NCI-H187 treated with DMSO at 0.1 percent for 48 hours (cell line): Measurements from ENCODE around the gene MUSK.
A peak's percentile ranks its signal among the peaks of the same experiment; 100 is the strongest.
"Not testable (repeated sequence)": the region's sequence is repeated elsewhere in the genome, so short reads cannot be mapped to it uniquely, and the experiment has no call there.

Experiments
- DNase-seq: peaks from one replicate; lab custom pipeline; 2025; lab: John Stamatoyannopoulos, UW

MUSK gene

DNA sequence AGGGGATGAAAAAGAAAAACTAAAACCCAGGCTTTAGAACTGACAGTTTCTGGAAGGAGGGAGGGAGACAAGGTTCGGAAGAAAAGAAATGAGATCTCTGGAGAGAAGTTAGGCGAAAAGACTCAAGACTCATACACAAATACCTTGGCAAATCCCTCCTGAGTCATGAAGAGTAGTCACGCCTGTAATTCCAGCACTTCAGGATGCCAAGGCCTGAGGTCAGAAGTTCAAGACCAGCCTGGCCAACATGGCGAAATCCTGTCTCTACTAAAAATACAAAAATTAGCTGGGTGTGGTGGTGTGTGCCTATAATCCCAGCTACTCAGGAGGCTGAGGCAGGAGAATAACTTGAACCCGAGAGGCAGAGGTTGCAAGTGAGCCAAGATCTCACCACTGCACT, 27.3 kb downstream of the MUSK start:
- not testable (repeated sequence) for DNase-seq

DNA sequence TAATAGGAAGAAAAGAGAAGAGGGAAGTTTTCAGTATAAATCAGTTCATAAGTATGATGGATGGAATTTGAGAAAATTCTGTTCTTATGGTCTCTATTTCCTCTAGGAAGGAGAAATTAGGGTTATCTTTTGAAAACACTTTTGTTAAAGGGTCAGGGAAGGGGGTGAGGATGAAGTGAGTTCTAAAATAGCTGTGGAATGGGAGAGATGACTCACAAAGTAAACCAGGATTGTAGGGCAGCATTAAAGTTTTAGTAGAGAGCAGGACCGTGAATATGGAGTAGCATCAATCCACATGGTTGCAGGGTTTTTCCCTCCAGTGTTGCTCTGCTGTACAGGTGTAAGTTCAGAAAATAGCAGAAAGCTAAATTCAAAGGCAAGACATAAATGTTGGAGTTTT, 32.4 kb downstream of the MUSK start:
- no peak for DNase-seq

DNA sequence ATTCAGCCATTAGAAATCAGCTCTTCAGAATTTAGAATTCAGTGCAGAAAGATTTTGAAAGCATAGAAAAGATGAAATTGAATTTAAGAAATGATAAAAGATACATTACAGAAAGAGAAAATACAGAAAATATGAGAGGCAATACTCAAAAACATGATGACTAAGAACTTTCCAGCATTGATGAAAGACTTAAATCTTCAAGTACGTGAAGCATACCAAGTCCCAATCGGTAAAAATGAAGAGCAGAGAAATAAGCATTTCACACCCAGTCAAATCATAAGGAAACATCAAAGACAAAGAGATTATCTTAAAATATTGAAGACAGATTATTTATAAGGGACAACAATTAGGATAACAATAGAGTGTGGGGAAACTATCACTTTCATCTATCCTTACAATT, 35.1 kb downstream of the MUSK start:
- DNase-seq = no peak

DNA sequence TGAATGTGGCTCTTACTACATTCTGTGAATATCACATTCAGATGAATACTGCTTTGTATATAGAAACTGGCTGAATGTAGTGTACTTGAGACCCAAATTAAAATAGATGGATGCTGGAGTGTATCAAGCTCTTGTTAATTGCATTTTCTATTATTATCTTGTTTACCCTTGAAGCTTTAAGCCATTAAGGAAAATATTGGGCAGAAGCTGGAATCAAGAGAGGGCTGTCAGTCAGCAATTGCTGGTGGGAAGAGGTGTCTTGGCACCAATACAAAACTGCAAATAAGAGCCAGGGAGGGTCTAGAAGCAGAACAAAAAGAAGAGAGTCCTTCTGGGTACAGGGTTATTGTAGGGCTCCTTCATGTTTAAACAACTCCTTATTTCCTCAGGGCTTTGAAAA, 38.8 kb downstream of the MUSK start:
- DNase-seq = peak; percentile 73

DNA sequence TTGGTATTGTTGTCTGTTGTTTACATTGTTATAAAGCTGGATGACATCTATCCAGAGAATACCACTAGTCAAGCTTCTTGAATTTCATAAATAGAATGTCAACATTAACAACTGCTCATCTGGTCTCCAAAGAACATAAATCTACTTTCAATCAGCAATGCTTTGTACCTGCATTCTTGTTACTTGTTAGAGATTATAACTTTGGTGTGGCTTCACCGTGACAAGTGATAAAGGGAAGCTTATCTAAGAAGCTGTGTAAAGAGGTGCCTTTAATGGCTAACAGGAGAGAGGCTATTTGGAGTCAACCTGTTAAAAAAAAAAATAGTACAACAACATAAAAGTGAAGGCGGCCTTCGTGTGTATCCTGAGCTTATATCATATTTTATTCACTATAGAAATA, 41.8 kb downstream of the MUSK start:
- no peak for DNase-seq

DNA sequence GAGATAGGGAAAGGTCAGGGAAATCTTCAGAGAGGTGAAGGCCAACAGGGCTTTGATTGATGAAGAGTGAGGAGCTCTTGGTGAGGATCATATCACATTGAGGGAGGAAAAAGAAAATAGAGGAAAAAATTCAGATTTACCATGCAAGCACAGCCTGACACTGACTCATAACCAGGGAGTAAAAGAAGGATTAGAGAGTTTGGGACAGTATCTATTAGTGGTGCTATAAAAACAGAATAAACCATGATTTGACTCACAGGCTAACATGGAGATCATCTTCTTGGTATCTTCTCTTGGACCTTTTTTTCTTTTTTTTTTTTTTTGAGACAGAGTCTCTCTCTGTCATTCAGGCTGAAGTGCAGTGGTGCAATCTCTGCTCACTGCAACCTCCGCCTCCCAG, 44.4 kb downstream of the MUSK start:
- no peak for DNase-seq

DNA sequence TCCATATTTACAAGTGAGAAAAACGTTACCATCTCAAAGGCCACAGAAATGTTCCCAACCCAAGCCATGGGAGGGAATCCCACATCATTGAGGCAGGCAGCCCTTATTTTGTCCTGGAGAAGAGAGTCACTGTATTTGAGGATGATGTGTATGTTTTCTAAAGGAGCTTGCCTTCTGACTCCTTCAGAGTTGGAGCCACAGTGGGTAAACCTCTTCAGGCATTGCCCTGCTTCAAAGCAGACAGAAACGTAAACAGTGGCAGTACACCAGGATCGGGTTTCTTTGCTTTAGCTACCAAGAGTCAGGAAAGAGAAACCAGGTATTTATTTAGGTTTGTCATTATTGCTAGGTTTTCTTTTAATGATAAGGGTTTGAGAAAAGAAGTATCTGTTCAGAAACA, 45.7 kb downstream of the MUSK start:
- DNase-seq = no peak

DNA sequence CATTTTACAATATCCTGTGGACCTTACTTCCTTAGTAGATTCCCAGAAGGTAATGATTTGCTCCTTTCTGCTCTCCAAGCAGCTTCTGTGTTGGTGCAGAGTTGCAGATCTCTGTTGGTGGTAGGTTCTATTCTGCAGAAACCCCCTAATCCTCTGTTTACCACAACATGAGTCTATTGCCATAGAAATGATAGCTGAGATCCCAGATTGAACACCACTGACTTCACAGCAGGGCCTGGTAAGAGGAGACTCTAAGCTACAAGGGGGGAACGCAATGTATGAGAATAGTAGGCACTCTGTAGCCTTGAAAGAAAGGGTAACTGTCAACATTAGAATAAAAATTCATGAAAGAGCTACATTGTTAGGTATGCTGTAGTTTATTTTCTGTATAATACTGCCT, 59.5 kb downstream of the MUSK start:
- no peak for DNase-seq

DNA sequence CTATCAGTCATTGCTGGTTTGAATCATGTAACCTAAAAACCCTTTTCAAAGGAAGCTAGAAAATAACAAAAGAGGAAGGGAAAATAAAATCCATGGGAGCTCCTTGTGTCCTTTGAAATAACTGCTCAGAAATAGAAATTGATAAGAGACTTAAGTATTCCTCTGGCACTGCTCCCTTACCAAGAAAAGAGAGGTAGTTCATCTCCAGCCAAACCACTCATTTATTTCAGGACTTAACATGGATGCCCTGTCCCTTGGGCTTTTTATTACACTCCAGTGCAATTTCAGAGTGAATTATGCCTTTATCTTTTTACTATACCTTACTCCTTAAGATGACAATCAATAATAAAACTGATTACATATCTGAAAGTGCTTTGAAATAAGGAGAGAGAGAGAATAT, 61.0 kb downstream of the MUSK start:
- no peak for DNase-seq

DNA sequence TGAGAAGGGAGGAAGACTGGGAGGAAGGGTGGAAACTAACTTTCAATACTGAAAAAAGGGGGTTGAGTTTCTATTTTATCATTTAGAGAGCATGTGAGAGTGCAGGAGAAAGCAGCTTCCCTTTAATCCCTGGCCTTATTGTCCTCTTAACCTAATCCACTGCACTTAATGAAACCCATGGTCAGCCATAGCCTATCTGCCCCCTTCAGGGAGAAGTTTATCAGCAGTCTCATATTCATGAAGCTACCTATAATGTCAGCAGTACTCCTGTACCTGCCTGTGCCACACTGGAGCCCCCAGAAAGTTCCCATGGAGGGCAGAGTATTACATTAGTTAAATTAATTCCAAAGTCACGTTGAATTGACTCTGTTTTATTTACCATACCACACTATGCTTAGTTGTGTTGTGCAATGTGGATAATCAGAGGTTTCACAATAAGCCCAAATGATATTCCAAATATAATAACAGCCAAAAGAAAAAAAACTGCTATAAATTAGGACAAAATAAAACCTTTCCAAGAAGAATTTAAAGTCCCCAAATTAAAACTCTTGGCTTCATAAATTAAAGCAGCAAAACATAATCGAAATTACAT, 62.9 kb downstream of the MUSK start:
- DNase-seq = no peak

DNA sequence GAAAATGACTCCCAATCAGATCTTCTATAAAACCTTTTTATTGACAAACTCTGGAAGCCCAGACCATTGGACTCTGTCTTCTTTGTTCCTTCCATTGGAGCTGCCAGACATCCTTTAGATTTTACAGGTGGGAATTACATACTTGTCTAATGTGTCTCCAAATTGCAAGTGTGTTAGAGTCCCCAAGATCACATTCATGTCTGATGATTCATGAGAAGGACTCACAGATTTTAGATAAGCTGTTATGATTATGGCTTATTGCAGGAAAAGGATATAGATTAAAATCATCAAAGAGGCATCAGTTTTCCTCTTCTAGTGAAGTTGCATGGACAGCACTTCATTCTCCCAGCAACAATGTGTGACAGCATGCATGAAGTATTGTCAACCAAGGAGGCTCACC, 70.4 kb downstream of the MUSK start:
- DNase-seq = no peak

DNA sequence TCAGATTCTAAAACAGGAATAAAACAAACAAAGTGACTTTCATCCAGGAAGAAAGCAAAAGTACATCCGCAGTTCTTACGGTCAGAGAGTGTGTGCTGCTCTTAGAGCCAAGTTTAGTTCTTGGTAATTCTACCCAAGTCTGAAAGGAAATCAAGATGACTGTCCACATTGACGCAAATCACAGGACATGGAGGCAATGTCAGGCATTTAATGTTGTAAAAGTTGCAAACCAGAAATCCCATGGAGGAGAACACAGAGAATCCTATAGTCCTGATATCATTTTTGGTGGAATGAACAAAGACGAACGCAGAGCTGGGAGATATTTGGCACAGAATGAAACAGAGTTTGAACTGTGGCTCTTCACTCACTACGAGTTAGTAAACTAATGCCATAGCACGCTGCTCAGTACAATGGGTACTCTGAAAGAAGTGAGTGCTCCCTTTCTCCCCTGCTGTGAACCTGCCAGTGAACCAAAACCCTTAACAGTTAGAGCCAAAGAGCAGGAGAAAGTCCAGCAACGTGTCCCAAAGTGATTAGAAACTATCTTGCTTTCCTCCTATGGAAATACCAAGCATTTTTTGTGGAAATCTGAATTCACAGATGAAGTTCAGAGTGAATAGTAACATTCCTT, 74.3 kb downstream of the MUSK start:
- DNase-seq = no peak

DNA sequence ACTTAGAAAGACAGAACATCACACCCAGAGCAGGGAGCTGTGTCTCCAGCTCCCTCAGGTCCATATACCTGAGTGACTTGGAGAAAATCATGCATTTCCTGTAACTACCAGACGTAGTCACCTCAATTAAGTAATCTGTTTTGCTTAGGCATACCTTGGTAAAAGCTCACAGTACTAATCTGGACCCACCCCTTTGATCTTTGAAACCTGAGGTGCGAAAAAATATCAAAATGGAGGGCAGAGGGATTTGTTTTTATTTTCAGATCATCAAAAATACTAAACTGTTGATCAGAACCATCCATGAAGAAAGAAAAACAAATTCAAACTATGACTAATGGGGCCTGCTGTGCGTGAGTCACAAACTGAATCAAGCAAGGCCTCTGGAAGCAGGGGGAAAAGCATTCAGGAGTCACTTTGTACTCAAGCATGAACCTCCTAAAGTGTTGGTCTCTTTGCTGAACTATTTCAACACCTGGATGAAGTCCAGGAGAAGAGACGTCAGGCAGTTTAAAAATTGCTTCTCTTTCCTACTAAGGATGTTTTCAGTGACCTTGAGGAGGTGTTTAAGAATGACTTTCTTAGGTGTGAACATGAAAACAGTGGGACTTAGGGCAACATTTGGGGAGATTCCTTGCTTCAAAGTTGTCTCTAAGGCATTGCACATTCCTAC, 76.3 kb downstream of the MUSK start:
- no peak for DNase-seq

DNA sequence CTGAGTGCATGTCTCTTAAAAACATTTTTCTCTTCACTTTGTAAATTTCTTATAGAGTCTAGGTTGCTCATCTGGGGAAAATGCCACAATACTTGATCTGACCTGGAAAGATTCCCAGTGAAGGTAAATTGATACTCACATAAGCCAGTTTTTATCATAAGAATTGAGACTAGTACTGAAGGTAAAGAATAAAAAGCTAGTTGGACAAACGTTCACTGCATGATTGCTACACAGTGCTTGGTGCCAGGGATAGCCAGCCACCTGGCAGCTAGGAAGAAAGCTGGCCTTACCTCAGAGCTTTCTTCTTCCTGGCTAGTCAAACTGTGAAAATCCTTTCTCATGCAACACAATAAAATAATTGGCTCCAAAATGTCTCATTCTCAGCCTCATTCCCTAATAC, 77.1 kb downstream of the MUSK start:
- no peak for DNase-seq

DNA sequence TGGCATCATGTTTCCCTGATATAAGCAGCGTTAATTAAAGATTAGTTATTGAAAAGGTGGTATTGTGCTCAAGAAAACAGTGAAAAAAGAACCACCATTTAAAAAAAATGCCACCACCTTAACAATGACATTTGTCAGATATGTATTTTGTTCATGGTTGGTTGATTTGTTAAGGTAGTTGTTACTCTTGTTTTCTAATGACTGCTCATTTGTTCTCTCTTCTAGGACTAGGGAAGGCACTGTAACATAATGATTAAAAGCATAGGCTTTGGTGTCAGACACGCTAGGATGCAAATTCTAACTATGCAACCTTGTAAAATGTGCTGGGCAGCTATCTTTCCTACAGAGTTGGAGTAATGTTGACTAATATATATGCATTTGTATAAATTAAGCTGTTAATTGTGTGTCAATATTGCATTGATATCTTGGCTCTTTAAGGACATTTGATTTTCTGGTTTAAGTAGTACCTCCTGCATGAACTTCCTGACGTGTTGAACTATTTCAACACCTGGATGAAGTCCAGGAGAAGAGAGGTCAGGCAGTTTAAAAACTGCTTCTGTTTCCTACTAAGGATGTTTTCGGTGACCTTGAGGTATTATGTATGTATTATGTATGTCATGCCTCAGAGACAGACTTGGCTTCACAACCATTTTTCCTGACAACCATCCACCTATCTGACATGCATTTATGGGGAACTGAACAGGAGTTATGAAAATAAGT, 77.8 kb downstream of the MUSK start:
- no peak for DNase-seq

DNA sequence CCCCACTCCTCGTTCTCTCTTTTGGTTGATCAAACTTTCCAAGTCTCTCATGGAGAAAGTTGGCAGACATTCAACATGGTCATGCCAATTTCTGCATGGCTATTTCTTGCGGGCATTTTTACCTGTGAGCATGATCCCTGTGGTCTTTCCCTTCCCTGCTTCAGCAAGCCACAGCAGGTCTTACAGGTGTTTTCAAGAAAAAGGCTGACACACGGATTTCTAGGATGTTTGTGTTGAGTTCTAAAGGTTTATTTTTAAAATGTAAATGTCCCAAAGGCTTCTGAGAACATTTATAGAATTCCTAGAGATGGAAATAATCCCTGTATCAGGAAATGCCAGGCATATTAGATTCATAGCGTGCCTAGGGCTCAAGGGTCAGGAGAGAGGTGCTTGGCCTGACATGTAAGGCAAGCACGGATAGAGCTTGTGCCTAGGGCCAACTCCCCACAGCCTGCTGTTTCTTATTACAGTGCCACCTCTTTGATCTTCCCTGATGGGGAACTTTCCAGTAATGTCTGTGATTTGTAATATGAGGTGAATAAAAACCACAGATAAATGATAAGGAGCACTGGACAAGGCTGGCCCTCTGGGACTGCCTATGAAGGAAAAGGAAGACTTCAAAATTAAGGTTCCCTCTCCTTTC, 79.8 kb downstream of the MUSK start:
- DNase-seq = no peak

DNA sequence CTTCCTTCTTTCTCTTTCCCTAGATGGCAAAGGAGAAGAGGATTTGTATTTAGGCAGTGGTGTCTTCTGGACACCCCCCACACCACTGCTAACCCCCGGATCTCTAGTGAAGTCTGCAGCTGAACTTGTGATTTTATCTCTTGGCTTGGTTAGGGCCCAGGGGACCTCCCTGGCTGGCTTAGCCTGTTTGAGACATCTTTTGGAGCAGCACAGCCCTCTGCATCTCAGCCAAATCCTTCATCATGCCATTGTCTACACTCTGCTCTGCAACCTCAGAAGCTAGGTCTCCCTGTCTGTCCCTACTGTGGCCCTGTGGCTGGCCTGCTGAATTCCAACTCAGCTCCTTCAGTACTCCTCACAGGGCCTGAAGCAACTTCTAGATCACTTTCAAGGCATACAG, 81.7 kb downstream of the MUSK start:
- DNase-seq = no peak

DNA sequence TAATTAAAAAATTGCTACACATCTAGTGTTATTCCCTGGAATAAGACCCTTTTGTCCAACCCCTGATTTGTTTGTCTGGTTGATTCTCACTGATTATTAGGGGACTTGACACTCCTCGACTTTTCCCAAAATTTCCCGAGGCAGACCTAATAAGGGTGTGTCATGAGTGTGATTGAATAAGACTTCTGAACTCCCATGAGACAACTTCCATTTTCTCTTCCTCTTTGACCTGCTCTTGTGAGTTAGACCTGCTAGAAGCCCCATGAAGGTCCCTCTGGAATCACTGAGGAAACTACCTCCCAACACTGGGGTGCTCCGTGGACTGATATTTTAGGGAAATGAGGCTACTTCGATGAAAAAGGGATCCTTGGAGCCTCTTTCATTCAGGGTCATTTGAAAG, 83.4 kb downstream of the MUSK start:
- DNase-seq = no peak

DNA sequence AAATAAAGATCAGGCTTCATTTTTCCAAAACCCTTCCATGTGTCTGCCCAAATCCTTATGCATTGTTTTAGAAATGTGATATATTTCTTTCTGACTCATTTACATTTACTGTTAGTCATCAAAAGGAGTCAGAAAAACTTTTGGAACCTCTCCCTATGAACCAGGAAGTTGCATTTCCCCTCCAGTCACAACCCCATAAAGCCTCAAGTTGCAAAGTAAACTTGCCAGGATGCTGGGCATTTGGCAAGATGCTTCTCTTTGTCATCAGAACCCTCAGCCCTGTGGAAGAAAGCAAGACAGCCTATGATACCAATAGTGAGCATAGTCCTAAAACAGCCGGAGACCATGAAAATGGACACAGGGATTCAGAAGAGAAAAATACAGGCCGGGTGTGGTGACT, 84.2 kb downstream of the MUSK start:
- DNase-seq = no peak

DNA sequence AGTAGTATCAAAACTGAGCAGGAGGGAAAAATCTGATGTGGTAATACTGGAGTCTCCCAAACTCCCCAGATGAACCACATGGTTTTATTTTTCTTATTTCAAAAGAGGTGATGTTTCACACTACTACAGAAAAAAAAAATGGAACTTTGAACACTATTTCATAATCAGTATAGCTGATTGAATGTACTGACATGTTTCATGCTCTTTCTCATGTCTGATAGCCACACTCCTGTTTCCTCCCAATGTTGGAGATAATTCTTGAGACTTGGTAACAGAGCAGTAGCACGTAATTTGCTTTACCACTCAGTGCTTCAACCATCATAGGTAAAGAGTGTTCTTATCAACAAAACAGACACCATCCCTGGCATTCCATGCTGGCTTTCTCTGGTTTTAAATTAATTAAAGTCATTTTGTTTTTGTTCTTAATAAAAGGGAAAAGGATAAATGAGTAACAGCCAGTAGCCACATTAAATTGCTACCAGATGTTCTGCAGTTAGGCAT, 85.2 kb downstream of the MUSK start:
- no peak for DNase-seq

DNA sequence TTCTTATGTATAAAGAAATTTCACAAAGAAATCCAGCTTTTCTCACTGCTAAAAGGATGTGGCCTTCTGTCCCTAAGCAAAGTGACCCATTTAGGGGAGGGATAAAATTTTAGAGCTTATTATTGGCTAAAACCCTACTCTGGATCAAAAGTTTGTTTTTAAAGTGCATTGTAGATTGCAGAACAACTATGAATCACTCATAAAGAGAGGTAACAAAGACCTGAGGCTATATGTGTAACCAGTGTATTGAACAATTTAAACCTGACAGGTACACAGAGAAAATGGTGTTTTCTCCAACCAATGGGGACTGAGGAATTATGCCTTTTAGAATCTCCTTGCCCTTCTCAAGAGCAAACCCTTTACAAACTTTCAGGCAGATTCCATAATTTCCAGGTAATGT, 86.6 kb downstream of the MUSK start:
- no peak for DNase-seq

DNA sequence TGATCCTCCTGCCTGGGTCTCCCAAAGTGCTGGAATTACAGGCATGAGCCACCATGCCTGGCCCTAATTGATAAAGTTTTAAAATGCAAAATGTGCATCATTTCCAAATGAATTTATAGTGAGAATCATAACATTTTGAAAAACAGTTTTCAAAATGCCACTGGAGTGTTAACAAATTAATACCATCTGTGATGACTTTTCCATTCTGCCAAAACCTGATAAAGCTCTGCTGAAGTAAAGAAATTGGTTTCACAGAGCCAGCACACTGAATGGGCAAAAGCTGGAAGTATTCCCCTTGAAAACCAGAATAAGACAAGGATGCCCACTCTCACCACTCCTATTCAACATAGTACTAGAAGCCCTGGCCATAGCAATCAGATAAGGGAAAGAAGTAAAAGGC, 89.6 kb downstream of the MUSK start:
- no peak for DNase-seq

DNA sequence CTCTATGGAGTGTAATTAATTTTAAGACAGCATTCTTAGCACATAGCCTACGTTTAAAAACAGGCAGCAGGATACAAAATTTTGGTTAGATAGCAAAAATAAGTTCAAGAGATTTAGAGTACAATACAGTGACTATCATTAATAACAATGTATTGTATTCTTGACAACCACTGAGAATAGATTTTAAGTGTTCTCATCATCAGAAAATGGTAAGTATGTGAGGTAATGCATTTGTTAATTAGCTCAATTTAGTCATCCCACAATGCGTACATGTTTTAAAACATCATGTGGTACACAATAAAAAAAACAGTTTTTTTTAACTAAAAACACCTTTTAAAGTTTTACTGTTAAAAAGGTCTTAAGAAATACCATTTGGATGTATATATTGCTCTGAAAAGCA, 94.2 kb downstream of the MUSK start:
- no peak for DNase-seq
